Left lung (tissue), 10 donors: ENCODE data around the gene TRIM59. TPM values are rescaled to one million over a fixed set of nuclear protein-coding genes. Genes with fewer than 3 reads are reported as not detected.
A peak's percentile ranks its signal among the peaks of the same experiment; 100 is the strongest.

Source experiments
- ATAC-seq: fragments of 200-7000 bp; cut with Tn5 transposase; one replicate; pipeline ENCODE4 v1.9.1; 2020; ENCODE audit warnings: moderate library complexity
- DNase-seq, 4 donors: peaks; one replicate each; pipeline ENCODE4 v3.0.0-alpha.2; 2013 to 2020
- H3K27ac ChIP-seq, 2 donors: fragments of 200-600 bp; sonication (generic) in 1 of 2; one replicate each; pipeline versions ENCODE4 v1.5.0 to v1.8.0; 2020 to 2021
- H3K27me3 ChIP-seq, 2 donors: fragments of 200-600 bp; sonication (generic) in 1 of 2; one replicate each; pipeline versions ENCODE4 v1.5.0 to v1.8.0; 2020 to 2021
- H3K36me3 ChIP-seq, 2 donors: fragments of 200-600 bp; sonication (generic) in 1 of 2; one replicate each; pipeline versions ENCODE4 v1.5.0 to v1.8.0; 2020 to 2021
- H3K4me1 ChIP-seq, 2 donors: fragments of 200-600 bp; one replicate each; pipeline ENCODE4 v1.8.0; 2021
- H3K4me3 ChIP-seq, 2 donors: fragments of 200-600 bp; sonication (generic) in 1 of 2; one replicate each; pipeline versions ENCODE4 v1.5.0 to v1.8.0; 2020 to 2021; ENCODE audit warnings: mild to moderate bottlenecking in 1 of 2
- H3K9me3 ChIP-seq, 2 donors: fragments of 200-600 bp; sonication (generic) in 1 of 2; one replicate each; pipeline versions ENCODE4 v1.5.0 to v1.8.0; 2020 to 2021
- intact Hi-C, 2 donors: fragments of 100-400 bp; cut with DNase I; formaldehyde crosslinking; loops; one replicate each; pipeline versions ENCODE4 v1.11.2 to v1.14.2; 2022
- polyA plus RNA-seq, 6 donors: library from polyadenylated mRNA; unstranded; fragments of 120-200 nt; gene quantifications; one replicate each; pipeline ENCODE4 v1.2.1, GENCODE V29; 2013; ENCODE audit not compliant: insufficient read length in 6 of 6
- total RNA-seq, 2 donors: library from RNA; stranded (reverse); fragmentation: NEBNext Ultra II Directional; extraction: Animal tissue kit (Norgen Biotek cat#: 25700); gene quantifications; one replicate each; pipeline ENCODE4 v1.2.1, GENCODE V29; 2021
- TF ChIP-seq, protein P1 (sequence below), 2 donors: fragments of 200-600 bp; sonication (generic) in 1 of 2; IDR thresholded peaks; one replicate each; pipeline versions ENCODE4 v1.5.0 to v1.8.0; 2021; ENCODE audit warnings: antibody characterized with exemption in 2 of 2
- donor health status: DM: no; HTN: yes; CAD: no.
- donor health status: DM: no; HTN: no; CAD: no.

TRIM59 gene
- total and polyA plus RNA-seq, 8 donors = 4.3 to 29.3 (median 20.6) TPM

DNA sequence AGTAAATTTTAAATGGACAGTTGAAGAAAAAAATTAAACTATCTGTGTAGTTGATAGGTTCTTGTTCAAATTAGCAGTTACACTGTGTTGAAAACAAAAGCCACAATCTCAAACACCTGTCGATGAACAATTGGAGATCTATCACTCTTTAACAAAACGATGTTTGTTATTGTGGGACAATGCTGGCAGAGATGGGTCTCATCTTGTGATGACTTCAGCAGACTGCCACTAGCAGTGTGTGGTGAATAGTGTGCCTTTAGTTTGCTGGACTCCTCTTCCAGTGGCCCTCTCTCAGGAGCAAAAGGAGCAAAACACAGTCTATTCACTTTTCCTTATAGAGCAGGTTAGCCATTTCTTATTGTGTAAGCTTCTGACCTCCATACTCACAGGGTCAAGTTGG lies 14.7 kb upstream of the TRIM59 start:
- H3K4me1 ChIP-seq = no peaks in the 10 kb centered on the region
- no peaks in the 10 kb centered on the region for H3K9me3 ChIP-seq
- TF ChIP-seq, protein P1, sequence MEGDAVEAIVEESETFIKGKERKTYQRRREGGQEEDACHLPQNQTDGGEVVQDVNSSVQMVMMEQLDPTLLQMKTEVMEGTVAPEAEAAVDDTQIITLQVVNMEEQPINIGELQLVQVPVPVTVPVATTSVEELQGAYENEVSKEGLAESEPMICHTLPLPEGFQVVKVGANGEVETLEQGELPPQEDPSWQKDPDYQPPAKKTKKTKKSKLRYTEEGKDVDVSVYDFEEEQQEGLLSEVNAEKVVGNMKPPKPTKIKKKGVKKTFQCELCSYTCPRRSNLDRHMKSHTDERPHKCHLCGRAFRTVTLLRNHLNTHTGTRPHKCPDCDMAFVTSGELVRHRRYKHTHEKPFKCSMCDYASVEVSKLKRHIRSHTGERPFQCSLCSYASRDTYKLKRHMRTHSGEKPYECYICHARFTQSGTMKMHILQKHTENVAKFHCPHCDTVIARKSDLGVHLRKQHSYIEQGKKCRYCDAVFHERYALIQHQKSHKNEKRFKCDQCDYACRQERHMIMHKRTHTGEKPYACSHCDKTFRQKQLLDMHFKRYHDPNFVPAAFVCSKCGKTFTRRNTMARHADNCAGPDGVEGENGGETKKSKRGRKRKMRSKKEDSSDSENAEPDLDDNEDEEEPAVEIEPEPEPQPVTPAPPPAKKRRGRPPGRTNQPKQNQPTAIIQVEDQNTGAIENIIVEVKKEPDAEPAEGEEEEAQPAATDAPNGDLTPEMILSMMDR (IDR thresholded peaks at IDR 0.05) = no peak
- H3K4me3 ChIP-seq = no peak overlapping the region
- H3K27me3 ChIP-seq = no peaks in the 10 kb centered on the region
- H3K27ac ChIP-seq = no peak overlapping the region
- DNase-seq = no peak
- intact Hi-C loops = no loop called here
- no peaks in the 10 kb centered on the region for H3K36me3 ChIP-seq
- ATAC-seq = no peak

DNA sequence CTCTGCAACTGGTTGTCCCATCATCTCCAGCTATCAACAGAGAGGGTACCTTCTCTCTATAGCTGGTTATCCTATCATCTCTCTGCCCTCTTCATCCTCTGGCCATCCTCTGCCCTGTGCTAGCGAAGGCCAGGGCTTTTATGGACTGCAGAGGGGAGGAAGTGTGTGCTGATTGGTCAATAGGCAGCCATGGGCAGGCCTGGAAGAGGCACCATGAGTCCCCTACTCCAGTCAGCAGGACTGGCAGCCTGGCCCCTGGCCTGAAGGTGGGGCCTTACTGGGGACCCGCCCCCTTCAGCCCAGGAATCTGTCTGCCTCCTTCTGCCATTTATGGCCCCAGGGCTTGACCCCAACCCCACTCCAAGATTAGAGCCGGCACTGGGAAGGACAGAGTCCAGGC lies 10.4 kb upstream of the TRIM59 start:
- ATAC-seq = no peak
- intact Hi-C loops = no loop called here
- DNase-seq = peak in 1 of 4 donors; percentile 47

DNA sequence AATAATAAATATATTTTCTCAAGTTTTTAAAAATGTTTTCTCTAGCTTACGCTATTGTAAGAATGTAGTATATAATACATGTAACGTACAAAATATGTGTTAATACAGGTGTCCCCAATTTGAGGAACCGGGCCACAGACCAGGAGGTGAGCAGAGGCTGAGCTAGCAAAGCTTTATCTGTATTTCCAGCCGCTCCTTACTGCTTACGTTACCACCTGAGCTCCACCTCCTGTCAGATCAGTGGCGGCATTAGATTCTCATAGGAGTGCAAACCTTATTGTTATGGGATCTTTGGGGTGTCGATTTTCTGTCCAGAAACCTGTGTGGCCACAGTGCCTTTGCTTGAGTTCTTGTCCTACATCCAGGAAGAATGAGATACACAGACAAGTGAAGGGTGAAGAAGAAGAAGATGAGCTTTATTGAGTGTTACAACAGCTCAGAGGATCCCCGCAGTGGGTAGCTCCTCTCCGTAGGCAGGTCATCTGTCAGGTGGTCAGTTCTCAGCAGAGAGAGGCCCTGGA lies 9.9 kb upstream of the TRIM59 start:
- H3K27me3 ChIP-seq = no peaks in the 10 kb centered on the region
- ATAC-seq = no peak
- no peak for DNase-seq
- no peak overlapping the region for H3K27ac ChIP-seq
- H3K4me3 ChIP-seq = no peak overlapping the region
- intact Hi-C loops = no loop called here
- no peaks in the 10 kb centered on the region for H3K9me3 ChIP-seq
- H3K36me3 ChIP-seq = no peaks in the 10 kb centered on the region
- TF ChIP-seq, protein P1 (IDR thresholded peaks at IDR 0.05) = no peak
- H3K4me1 ChIP-seq = peaks cover 0 to 3% of the 10 kb centered on the region in 2 donors

More for the DNA sequence above, 10.4 kb upstream of the TRIM59 start:
- Histone ChIP-seq H3K9me3 (no peaks in the 10 kb centered on the region), H3K4me3 (no peak overlapping the region), H3K27ac (no peak overlapping the region), H3K27me3 (no peaks in the 10 kb centered on the region), H3K4me1 (peaks cover 0 to 3% of the 10 kb centered on the region in 2 donors), H3K36me3 (no peaks in the 10 kb centered on the region)
- TF ChIP-seq, protein P1 (IDR thresholded peaks at IDR 0.05) = no peak

DNA sequence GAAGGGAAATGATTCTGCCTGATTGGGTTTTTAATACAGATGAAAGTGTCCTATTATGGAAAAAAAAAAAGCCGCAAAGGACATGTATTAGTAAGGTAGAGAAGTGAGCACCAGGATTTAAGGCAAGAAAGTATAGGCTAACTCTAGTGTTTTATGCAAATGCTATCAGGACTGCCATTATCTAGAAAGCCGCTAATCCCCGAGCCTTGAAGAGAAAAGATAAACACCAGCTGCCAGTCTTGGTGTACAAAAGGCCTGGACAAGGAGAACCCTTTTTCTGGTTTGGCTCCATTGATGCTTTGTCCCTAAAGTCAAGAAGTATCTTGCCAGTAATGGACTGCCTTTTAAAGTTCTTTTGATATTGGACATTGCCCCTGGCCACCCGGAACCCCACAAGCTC lies 8.6 kb upstream of the TRIM59 start:
- TF ChIP-seq, protein P1 (IDR thresholded peaks at IDR 0.05) = no peak
- no peak overlapping the region for H3K27ac ChIP-seq
- intact Hi-C loops = no loop called here
- no peaks in the 10 kb centered on the region for H3K27me3 ChIP-seq
- peaks cover 0 to 3% of the 10 kb centered on the region in 2 donors for H3K4me1 ChIP-seq
- H3K4me3 ChIP-seq = no peak overlapping the region
- ATAC-seq = no peak
- no peak for DNase-seq
- H3K36me3 ChIP-seq = no peaks in the 10 kb centered on the region
- no peaks in the 10 kb centered on the region for H3K9me3 ChIP-seq

DNA sequence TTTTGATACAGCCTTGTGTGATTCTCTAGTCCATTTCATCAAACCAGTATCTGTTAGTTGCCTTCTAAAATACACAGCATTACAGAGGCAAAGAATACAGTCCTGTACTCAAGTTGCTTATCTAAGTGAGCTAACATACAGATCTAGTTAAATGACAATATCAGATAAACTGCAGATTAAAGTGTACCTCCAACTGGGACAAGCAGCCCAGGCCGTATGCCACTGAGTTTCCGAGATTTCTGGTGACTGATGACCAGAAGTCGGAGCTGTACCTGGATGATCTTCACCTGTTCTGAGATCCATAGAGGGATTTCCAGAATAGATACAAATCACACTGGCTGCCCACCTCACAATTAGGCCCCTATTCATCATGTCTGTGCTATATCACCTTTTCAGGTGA lies 6.3 kb upstream of the TRIM59 start:
- DNase-seq = no peak
- H3K4me1 ChIP-seq = peaks cover 0 to 3% of the 10 kb centered on the region in 2 donors
- H3K27me3 ChIP-seq = no peaks in the 10 kb centered on the region
- intact Hi-C loops = no loop called here
- no peak for ATAC-seq
- TF ChIP-seq, protein P1 (IDR thresholded peaks at IDR 0.05) = no peak
- H3K27ac ChIP-seq = no peak overlapping the region
- H3K9me3 ChIP-seq = no peaks in the 10 kb centered on the region
- no peaks in the 10 kb centered on the region for H3K36me3 ChIP-seq
- H3K4me3 ChIP-seq = no peak overlapping the region
